Liver (tissue), 9 donors: ENCODE measurements around the gene TXNDC17. TPM values are rescaled to one million over a fixed set of nuclear protein-coding genes. Genes with fewer than 3 reads are reported as not detected.

Experiments used
- DNase-seq: peaks from one replicate; pipeline ENCODE4 v3.0.0-alpha.2; 2017; ENCODE audit warnings: low spot score
- H3K27ac ChIP-seq, 2 donors: one replicate each; pipeline ENCODE4 v1.7.0; 2013; ENCODE audit warnings: inconsistent platforms in 2 of 2, low read length in 2 of 2, control low read depth in 1 of 2, low read depth in 1 of 2, mild to moderate bottlenecking in 1 of 2
- H3K27me3 ChIP-seq, 4 donors: one replicate each; pipeline versions ENCODE4 v1.6.1 to v1.7.0; 2013; ENCODE audit warnings: low read length in 3 of 4, inconsistent platforms in 1 of 4, mild to moderate bottlenecking in 1 of 4, moderate library complexity in 1 of 4; ENCODE audit not compliant: control insufficient read depth in 4 of 4, insufficient read depth in 4 of 4
- H3K36me3 ChIP-seq, 4 donors: one replicate each; pipeline versions ENCODE4 v1.6.1 to v1.7.0; 2013; ENCODE audit warnings: low read length in 3 of 4, mild to moderate bottlenecking in 3 of 4, low read depth in 1 of 4, moderate library complexity in 1 of 4; ENCODE audit not compliant: control insufficient read depth in 4 of 4, insufficient read depth in 3 of 4
- H3K4me1 ChIP-seq, 4 donors: one replicate each; pipeline versions ENCODE4 v1.6.1 to v1.7.0; 2013; ENCODE audit warnings: low read length in 3 of 4, mild to moderate bottlenecking in 3 of 4, moderate library complexity in 1 of 4; ENCODE audit not compliant: control insufficient read depth in 4 of 4, insufficient read depth in 4 of 4
- H3K4me3 ChIP-seq, 3 donors: one replicate each; pipeline versions ENCODE4 v1.6.1 to v1.7.0; 2013; ENCODE audit warnings: low read length in 3 of 3, control low read depth in 1 of 3, low read depth in 1 of 3, mild to moderate bottlenecking in 1 of 3
- H3K9ac ChIP-seq, 2 donors: one replicate each; pipeline ENCODE4 v1.7.0; 2013; ENCODE audit warnings: low read length in 2 of 2, mild to moderate bottlenecking in 2 of 2, moderate library complexity in 2 of 2, control low read depth in 1 of 2, low read depth in 1 of 2
- H3K9me3 ChIP-seq, 4 donors: one replicate each; pipeline versions ENCODE4 v1.6.1 to v1.7.0; 2013; ENCODE audit warnings: low read length in 3 of 4; ENCODE audit not compliant: control insufficient read depth in 4 of 4
- EGR1 ChIP-seq, 2 donors: IDR thresholded peaks; 2 replicates each; pipeline ENCODE4 v1.6.1; 2016 to 2018; ENCODE audit warnings: antibody characterized with exemption in 2 of 2, low read depth in 2 of 2
- FOXA1 ChIP-seq: IDR thresholded peaks from 2 replicates; pipeline ENCODE4 v1.6.1; 2016; ENCODE audit warnings: antibody characterized with exemption
- FOXA2 ChIP-seq: IDR thresholded peaks from 2 replicates; pipeline ENCODE4 v1.6.1; 2016; ENCODE audit warnings: antibody characterized with exemption
- GABPA ChIP-seq, 2 donors: IDR thresholded peaks in 1 of 2; conservative IDR thresholded peaks in 1 of 2; 2 replicates each; pipeline ENCODE4 v1.6.1; 2016; ENCODE audit warnings: antibody characterized with exemption in 2 of 2, mild to moderate bottlenecking in 1 of 2, moderate library complexity in 1 of 2
- HNF4A ChIP-seq, 2 donors: conservative IDR thresholded peaks; 2 replicates each; pipeline ENCODE4 v1.6.1; 2016; ENCODE audit warnings: antibody characterized with exemption in 2 of 2, mild to moderate bottlenecking in 2 of 2
- HNF4G ChIP-seq: IDR thresholded peaks from 2 replicates; pipeline ENCODE4 v1.6.1; 2016; ENCODE audit warnings: antibody characterized with exemption
- JUND ChIP-seq, 2 donors: IDR thresholded peaks; 2 replicates each; pipeline ENCODE4 v1.6.1; 2016; ENCODE audit warnings: antibody characterized with exemption in 2 of 2
- RAD21 ChIP-seq, 2 donors: IDR thresholded peaks; 2 replicates each; pipeline ENCODE4 v1.6.1; 2016; ENCODE audit warnings: antibody characterized with exemption in 2 of 2, mild to moderate bottlenecking in 2 of 2
- TAF1 ChIP-seq: conservative IDR thresholded peaks from 2 replicates; pipeline ENCODE4 v1.6.1; 2016; ENCODE audit warnings: antibody characterized with exemption, mild to moderate bottlenecking
- YY1 ChIP-seq: IDR thresholded peaks from 2 replicates; pipeline ENCODE4 v1.6.1; 2016; ENCODE audit warnings: antibody characterized with exemption, mild to moderate bottlenecking
- WGBS: extraction: QIAGEN DNeasy Blood & Tissue Kit; methylation state at CpG from one replicate; pipeline ENCODE4 v1.1.7; 2013; 5-methylcytosine and 5-hydroxymethylcytosine counted together
- polyA plus RNA-seq, 2 donors: library from polyadenylated mRNA; stranded (reverse) in 1 of 2; unstranded in 1 of 2; fragments of 200-250 nt in 1 of 2; fragments of >200 nt in 1 of 2; fragmentation: Nextera tagmentation in 1 of 2; extraction: Ambion mirVana in 1 of 2; gene quantifications; one replicate each; pipeline versions ENCODE4 v1.2.1 to v1.2.3, GENCODE V29; 2013 to 2015
- total RNA-seq, 2 donors: library from RNA; depleted of rRNA; stranded (reverse); fragments of >200 nt; gene quantifications; one replicate each; pipeline ENCODE4 v1.2.3, GENCODE V29; 2014
- TF ChIP-seq, protein P1 (sequence below): IDR thresholded peaks from 2 replicates; pipeline ENCODE4 v1.6.1; 2016; ENCODE audit warnings: antibody characterized with exemption
- TF ChIP-seq, protein P2 (sequence below): IDR thresholded peaks from 2 replicates; pipeline ENCODE4 v1.6.1; 2016; ENCODE audit warnings: antibody characterized with exemption, mild to moderate bottlenecking
- TF ChIP-seq, protein P3 (sequence below): IDR thresholded peaks from 2 replicates; pipeline ENCODE4 v1.6.1; 2016; ENCODE audit warnings: antibody characterized with exemption
- TF ChIP-seq, protein P4 (sequence below): IDR thresholded peaks from 2 replicates; pipeline ENCODE4 v1.6.1; 2016; ENCODE audit warnings: antibody characterized with exemption
- TF ChIP-seq, protein P5 (sequence below): fragments of 150-350 bp; IDR thresholded peaks from 2 replicates; pipeline ENCODE4 v1.5.1; 2017; ENCODE audit warnings: improper control_type of control experiment, low read depth, low read length; ENCODE audit not compliant: missing input control
- donor health status: healthy.
- donor health status: healthy.
- donor health status: healthy.
- donor health status: healthy.
- donor health status: healthy.

The TXNDC17 gene
- total and polyA plus RNA-seq, 4 donors = 32.9 to 329 (median 99.6) TPM

DNA sequence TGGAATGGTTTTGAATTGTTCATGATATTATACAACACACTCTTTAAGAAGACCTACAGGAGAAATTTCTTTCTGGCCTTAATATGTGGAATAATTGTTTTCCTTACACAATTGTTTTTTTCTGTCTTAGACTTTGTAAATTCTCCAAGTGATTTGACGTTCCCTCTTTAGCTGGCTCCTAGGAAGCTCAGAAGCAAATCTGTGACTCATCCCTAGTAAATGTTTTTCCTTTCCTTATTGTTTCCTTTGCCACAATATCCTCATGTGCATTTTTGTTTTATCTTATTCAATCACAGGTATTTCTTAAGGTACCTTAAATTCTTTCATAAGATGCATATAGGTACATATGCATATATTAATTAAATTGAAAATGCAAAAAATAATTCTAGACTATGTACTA is 13.8 kb upstream of the TXNDC17 start:
- H3K36me3 ChIP-seq = peaks cover 5 to 23% (median 13%) of the 10 kb centered on the region in 4 donors
- H3K9ac ChIP-seq = no peak overlapping the region
- H3K9me3 ChIP-seq = no peaks in the 10 kb centered on the region
- no peak for TF ChIP-seq GABPA (IDR thresholded peaks at IDR 0.05 in 1 of 2, conservative IDR thresholded peaks at IDR 0.05 in 1 of 2)
- no peak for TF ChIP-seq FOXA2
- TF ChIP-seq, protein P1, sequence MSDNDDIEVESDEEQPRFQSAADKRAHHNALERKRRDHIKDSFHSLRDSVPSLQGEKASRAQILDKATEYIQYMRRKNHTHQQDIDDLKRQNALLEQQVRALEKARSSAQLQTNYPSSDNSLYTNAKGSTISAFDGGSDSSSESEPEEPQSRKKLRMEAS = no peak
- TF ChIP-seq YY1 = no peak
- no peak for TF ChIP-seq TAF1
- TF ChIP-seq, protein P2, sequence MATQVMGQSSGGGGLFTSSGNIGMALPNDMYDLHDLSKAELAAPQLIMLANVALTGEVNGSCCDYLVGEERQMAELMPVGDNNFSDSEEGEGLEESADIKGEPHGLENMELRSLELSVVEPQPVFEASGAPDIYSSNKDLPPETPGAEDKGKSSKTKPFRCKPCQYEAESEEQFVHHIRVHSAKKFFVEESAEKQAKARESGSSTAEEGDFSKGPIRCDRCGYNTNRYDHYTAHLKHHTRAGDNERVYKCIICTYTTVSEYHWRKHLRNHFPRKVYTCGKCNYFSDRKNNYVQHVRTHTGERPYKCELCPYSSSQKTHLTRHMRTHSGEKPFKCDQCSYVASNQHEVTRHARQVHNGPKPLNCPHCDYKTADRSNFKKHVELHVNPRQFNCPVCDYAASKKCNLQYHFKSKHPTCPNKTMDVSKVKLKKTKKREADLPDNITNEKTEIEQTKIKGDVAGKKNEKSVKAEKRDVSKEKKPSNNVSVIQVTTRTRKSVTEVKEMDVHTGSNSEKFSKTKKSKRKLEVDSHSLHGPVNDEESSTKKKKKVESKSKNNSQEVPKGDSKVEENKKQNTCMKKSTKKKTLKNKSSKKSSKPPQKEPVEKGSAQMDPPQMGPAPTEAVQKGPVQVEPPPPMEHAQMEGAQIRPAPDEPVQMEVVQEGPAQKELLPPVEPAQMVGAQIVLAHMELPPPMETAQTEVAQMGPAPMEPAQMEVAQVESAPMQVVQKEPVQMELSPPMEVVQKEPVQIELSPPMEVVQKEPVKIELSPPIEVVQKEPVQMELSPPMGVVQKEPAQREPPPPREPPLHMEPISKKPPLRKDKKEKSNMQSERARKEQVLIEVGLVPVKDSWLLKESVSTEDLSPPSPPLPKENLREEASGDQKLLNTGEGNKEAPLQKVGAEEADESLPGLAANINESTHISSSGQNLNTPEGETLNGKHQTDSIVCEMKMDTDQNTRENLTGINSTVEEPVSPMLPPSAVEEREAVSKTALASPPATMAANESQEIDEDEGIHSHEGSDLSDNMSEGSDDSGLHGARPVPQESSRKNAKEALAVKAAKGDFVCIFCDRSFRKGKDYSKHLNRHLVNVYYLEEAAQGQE = no peak
- no peak for TF ChIP-seq HNF4A (conservative IDR thresholded peaks at IDR 0.05)
- TF ChIP-seq, protein P3, sequence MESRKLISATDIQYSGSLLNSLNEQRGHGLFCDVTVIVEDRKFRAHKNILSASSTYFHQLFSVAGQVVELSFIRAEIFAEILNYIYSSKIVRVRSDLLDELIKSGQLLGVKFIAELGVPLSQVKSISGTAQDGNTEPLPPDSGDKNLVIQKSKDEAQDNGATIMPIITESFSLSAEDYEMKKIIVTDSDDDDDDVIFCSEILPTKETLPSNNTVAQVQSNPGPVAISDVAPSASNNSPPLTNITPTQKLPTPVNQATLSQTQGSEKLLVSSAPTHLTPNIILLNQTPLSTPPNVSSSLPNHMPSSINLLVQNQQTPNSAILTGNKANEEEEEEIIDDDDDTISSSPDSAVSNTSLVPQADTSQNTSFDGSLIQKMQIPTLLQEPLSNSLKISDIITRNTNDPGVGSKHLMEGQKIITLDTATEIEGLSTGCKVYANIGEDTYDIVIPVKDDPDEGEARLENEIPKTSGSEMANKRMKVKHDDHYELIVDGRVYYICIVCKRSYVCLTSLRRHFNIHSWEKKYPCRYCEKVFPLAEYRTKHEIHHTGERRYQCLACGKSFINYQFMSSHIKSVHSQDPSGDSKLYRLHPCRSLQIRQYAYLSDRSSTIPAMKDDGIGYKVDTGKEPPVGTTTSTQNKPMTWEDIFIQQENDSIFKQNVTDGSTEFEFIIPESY = no peak
- TF ChIP-seq, protein P4, sequence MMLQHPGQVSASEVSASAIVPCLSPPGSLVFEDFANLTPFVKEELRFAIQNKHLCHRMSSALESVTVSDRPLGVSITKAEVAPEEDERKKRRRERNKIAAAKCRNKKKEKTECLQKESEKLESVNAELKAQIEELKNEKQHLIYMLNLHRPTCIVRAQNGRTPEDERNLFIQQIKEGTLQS = no peak
- TF ChIP-seq HNF4G = no peak
- TF ChIP-seq, protein P5, sequence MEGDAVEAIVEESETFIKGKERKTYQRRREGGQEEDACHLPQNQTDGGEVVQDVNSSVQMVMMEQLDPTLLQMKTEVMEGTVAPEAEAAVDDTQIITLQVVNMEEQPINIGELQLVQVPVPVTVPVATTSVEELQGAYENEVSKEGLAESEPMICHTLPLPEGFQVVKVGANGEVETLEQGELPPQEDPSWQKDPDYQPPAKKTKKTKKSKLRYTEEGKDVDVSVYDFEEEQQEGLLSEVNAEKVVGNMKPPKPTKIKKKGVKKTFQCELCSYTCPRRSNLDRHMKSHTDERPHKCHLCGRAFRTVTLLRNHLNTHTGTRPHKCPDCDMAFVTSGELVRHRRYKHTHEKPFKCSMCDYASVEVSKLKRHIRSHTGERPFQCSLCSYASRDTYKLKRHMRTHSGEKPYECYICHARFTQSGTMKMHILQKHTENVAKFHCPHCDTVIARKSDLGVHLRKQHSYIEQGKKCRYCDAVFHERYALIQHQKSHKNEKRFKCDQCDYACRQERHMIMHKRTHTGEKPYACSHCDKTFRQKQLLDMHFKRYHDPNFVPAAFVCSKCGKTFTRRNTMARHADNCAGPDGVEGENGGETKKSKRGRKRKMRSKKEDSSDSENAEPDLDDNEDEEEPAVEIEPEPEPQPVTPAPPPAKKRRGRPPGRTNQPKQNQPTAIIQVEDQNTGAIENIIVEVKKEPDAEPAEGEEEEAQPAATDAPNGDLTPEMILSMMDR = no peak
- DNase-seq = no peak
- H3K27me3 ChIP-seq = no peaks in the 10 kb centered on the region
- H3K4me3 ChIP-seq = no peak overlapping the region
- H3K27ac ChIP-seq = no peak overlapping the region
- H3K4me1 ChIP-seq = no peaks in the 10 kb centered on the region
- WGBS = 84% methylated on average over 1 of the region's 1 CpG

DNA sequence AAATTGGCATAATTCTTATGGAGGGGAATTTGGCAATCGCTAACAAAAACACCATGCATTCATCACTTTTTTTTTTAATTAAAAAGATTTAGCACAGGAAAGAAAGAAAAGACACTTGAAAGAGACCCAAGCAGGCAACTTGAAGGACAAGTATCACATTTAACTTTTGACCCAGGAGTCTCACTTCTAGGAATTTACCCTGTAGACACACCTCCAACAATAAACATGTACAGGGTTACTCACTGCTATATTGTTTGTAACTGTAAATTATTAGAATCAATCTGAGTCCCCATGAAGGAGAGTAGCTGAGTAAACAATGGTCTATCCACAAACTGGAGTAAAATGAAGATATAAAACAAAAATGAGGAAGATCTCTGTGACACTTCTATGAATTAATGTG is 10.5 kb upstream of the TXNDC17 start:
- 99% methylated on average over 1 of the region's 1 CpG for WGBS
- peaks cover 2 to 28% (median 22%) of the 10 kb centered on the region in 4 donors for H3K36me3 ChIP-seq
- no peaks in the 10 kb centered on the region for H3K27me3 ChIP-seq
- no peak for DNase-seq
- H3K4me1 ChIP-seq = no peaks in the 10 kb centered on the region
- no peaks in the 10 kb centered on the region for H3K9me3 ChIP-seq
- no peak overlapping the region for H3K9ac ChIP-seq
- no peak overlapping the region for H3K27ac ChIP-seq
- no peak overlapping the region for H3K4me3 ChIP-seq
- TF ChIP-seq YY1 (no peak), FOXA1 (no peak), RAD21 (IDR thresholded peaks at IDR 0.05) (no peak), EGR1 (IDR thresholded peaks at IDR 0.05; ENCODE audit: low read depth in 2 of 2) (no peak), FOXA2 (no peak), HNF4G (no peak), JUND (IDR thresholded peaks at IDR 0.05) (no peak), TAF1 (no peak)
- TF ChIP-seq, protein P2 = no peak
- TF ChIP-seq, protein P3 = no peak
- TF ChIP-seq, protein P5 = no peak
